DND-41 (cell line): ENCODE measurements around the gene FUT1.

Source experiments
- CTCF ChIP-seq: IDR thresholded peaks from 2 replicates; pipeline ENCODE4 v1.5.1; 2012; ENCODE audit warnings: borderline replicate concordance, low read length, moderate library complexity, mild to moderate bottlenecking; ENCODE audit not compliant: poor library complexity, severe bottlenecking; ENCODE audit errors: extremely low read depth
- EZH2 ChIP-seq: IDR thresholded peaks from 3 replicates; pipeline ENCODE4 v1.6.1; 2012; ENCODE audit warnings: borderline replicate concordance, low read depth, mild to moderate bottlenecking, moderate library complexity, low read length, inconsistent platforms; ENCODE audit not compliant: severe bottlenecking

GRCh38 chr19:48750351-48750750, 2.1 kb downstream of the FUT1 start:
- no peak for TF ChIP-seq CTCF
- TF ChIP-seq EZH2, result no peak
